Naive B cell (primary cell): ENCODE data around the gene C12orf75. TPM values are rescaled to one million over a fixed set of nuclear protein-coding genes. Genes with fewer than 3 reads are reported as not detected.

Source experiments
- ATAC-seq, 2 donors: fragments of 150-1000 bp; cut with Tn5 transposase; 2 replicates each; pipeline ENCODE4 v1.10.0; 2021; ENCODE audit warnings: low read depth in 2 of 2, mild to moderate bottlenecking in 2 of 2, moderate library complexity in 2 of 2
- DNase-seq: peaks from one replicate; pipeline ENCODE4 v3.0.0; 2022
- H3K27ac Mint-ChIP-seq, 6 donors: one replicate each; pipeline ENCODE4 v1.8.0; 2020 to 2022; ENCODE audit warnings: mild to moderate bottlenecking in 6 of 6, mixed read lengths in 6 of 6, moderate library complexity in 5 of 6, inconsistent platforms in 2 of 6
- H3K27me3 Mint-ChIP-seq, 3 donors: one replicate each; pipeline ENCODE4 v1.8.0; 2021 to 2022; ENCODE audit warnings: mixed read lengths in 3 of 3, mild to moderate bottlenecking in 1 of 3
- H3K36me3 Mint-ChIP-seq, 2 donors: one replicate each; pipeline ENCODE4 v1.8.0; 2020 to 2022; ENCODE audit warnings: mixed read lengths in 2 of 2, inconsistent platforms in 1 of 2, mild to moderate bottlenecking in 1 of 2
- H3K4me1 Mint-ChIP-seq, 3 donors: one replicate each; pipeline ENCODE4 v1.8.0; 2020 to 2022; ENCODE audit warnings: mixed read lengths in 3 of 3, inconsistent platforms in 1 of 3, mild to moderate bottlenecking in 1 of 3, moderate library complexity in 1 of 3
- H3K4me3 Mint-ChIP-seq, 8 donors: one replicate each; pipeline ENCODE4 v1.8.0; 2020 to 2022; ENCODE audit warnings: mild to moderate bottlenecking in 8 of 8, mixed read lengths in 8 of 8, moderate library complexity in 8 of 8, inconsistent platforms in 2 of 8
- H3K9me3 Mint-ChIP-seq, 7 donors: one replicate each; pipeline ENCODE4 v1.8.0; 2020 to 2022; ENCODE audit warnings: mixed read lengths in 7 of 7, mild to moderate bottlenecking in 5 of 7, inconsistent platforms in 2 of 7, moderate library complexity in 1 of 7
- polyA plus RNA-seq, 6 donors: library from polyadenylated mRNA; unstranded; fragments of 300-500 nt; fragmentation: Illumina TruSeq; gene quantifications; one replicate each; pipeline ENCODE4 v1.2.3, GENCODE V29; 2021; ENCODE audit warnings: low read depth in 6 of 6

C12orf75 gene
- polyA plus RNA-seq, 6 donors from 2014 or later = 10.9 to 56.4 (median 29.5) TPM

GRCh38 chr12:105374303-105374702 lies 43.8 kb downstream of the C12orf75 start:
- no peak overlapping the region for H3K27ac Mint-ChIP-seq
- no peak for ATAC-seq
- H3K4me1 Mint-ChIP-seq = no peaks in the 10 kb centered on the region
- peaks cover 0 to 4% of the 10 kb centered on the region in 2 donors for H3K36me3 Mint-ChIP-seq
- H3K4me3 Mint-ChIP-seq = no peak overlapping the region
- no peaks in the 10 kb centered on the region for H3K27me3 Mint-ChIP-seq
- DNase-seq = no peak
- H3K9me3 Mint-ChIP-seq = no peaks in the 10 kb centered on the region

GRCh38 chr12:105377077-105377476 lies 46.6 kb downstream of the C12orf75 start:
- no peaks in the 10 kb centered on the region for H3K36me3 Mint-ChIP-seq
- H3K9me3 Mint-ChIP-seq = no peaks in the 10 kb centered on the region
- no peaks in the 10 kb centered on the region for H3K27me3 Mint-ChIP-seq
- ATAC-seq = no peak
- no peaks in the 10 kb centered on the region for H3K4me1 Mint-ChIP-seq
- H3K4me3 Mint-ChIP-seq = no peak overlapping the region
- H3K27ac Mint-ChIP-seq = no peak overlapping the region
- no peak for DNase-seq

- Mint-ChIP-seq H3K4me1 (no peaks in the 10 kb centered on the region), H3K9me3 (no peaks in the 10 kb centered on the region), H3K27ac (no peak overlapping the region), H3K36me3 (no peaks in the 10 kb centered on the region), H3K4me3 (no peak overlapping the region), H3K27me3 (no peaks in the 10 kb centered on the region)
- DNase-seq = no peak
- ATAC-seq = no peak
Measured at GRCh38 chr12:105378911-105379310, 48.4 kb downstream of the C12orf75 start.

- Mint-ChIP-seq H3K27ac (no peak overlapping the region), H3K27me3 (no peaks in the 10 kb centered on the region), H3K4me3 (peak overlapping the region in 1 of 8 donors; percentile 32), H3K9me3 (no peaks in the 10 kb centered on the region), H3K4me1 (no peaks in the 10 kb centered on the region), H3K36me3 (no peaks in the 10 kb centered on the region)
- ATAC-seq = peak in 1 of 2 donors; percentile 52
- peak; percentile 39 for DNase-seq
Measured at GRCh38 chr12:105382771-105383622, 52.5 kb downstream of the C12orf75 start.

DNA sequence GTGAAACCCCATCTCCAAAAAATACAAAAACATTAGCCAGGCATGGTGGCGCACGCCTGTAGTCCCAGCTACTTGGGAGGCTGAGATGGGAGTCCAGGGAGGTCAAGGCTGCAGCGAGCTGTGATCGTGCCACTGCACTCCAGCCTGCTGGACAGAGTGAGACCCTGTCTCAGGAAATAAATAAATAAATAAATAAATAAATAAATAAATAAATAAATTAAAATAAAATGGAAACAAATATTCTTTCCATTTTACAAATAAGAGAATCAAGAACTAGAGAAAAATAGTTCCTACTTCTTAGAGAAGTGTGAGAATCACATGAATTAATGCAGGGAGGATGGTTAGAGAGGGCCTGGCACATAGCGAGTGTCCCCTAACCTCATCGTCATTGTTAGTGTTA lies 53.7 kb downstream of the C12orf75 start:
- no peaks in the 10 kb centered on the region for H3K27me3 Mint-ChIP-seq
- H3K4me3 Mint-ChIP-seq = no peak overlapping the region
- H3K9me3 Mint-ChIP-seq = no peaks in the 10 kb centered on the region
- H3K36me3 Mint-ChIP-seq = no peaks in the 10 kb centered on the region
- DNase-seq (no peak), ATAC-seq (no peak)
- H3K4me1 Mint-ChIP-seq = no peaks in the 10 kb centered on the region
- no peak overlapping the region for H3K27ac Mint-ChIP-seq

DNA sequence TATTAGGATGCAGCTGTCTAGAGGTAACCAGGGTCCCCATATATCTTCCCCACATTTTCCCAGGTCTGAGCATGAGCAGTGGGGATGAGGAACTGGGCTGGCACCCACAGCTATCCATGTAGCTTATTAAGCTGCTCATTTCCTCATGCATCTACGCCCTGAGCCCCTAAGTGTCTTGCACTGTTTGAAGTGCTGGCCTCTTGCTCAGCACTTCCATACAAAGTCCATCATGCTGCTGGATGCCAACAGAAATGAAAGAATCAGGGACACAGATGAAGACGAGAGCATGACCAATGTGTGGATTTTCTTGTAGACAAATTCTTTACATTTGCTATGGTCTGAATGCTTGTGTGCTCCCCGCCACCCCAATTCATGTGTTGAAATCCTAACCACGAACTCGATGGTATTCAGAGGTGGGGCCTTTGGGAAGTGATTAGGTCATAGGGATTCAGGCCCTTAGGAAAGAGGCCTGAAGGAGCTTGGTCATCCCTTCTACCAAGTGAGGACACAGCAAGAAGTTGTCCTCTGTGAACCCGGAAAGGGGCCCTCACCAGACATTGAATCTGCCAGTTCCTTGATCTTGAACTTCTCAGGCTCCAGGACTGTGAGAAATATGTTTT lies 54.5 kb downstream of the C12orf75 start:
- Mint-ChIP-seq H3K27me3 (no peaks in the 10 kb centered on the region), H3K4me3 (no peak overlapping the region), H3K27ac (peak overlapping the region in 1 of 6 donors; percentile 57), H3K4me1 (no peaks in the 10 kb centered on the region), H3K9me3 (no peaks in the 10 kb centered on the region), H3K36me3 (no peaks in the 10 kb centered on the region)
- ATAC-seq (no peak), DNase-seq (no peak)

DNA sequence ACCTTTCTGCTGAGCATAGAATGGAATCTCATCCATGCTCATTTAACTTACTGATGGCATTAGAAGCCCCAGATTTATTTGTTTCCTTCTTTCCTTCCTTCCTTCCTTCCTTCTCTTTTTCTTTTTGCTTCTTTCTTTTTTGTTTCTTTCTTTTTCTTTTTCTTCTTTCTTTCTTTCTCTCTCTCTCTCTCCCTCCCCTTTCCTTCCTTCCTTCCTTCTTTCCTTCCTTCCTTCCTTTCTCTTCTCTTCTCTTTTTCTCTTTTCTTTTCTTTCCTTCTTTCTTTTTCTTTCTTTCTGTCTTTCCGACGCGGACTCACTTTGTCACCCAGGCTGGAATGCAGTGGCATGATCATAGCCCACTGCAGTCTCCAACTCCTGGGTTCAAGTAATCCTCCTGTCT lies 55.9 kb downstream of the C12orf75 start:
- Mint-ChIP-seq H3K27me3 (no peaks in the 10 kb centered on the region), H3K9me3 (no peaks in the 10 kb centered on the region), H3K4me1 (no peaks in the 10 kb centered on the region), H3K36me3 (no peaks in the 10 kb centered on the region), H3K27ac (peak overlapping the region in 1 of 6 donors; percentile 91), H3K4me3 (no peak overlapping the region)
- no peak for ATAC-seq
- DNase-seq = no peak

DNA sequence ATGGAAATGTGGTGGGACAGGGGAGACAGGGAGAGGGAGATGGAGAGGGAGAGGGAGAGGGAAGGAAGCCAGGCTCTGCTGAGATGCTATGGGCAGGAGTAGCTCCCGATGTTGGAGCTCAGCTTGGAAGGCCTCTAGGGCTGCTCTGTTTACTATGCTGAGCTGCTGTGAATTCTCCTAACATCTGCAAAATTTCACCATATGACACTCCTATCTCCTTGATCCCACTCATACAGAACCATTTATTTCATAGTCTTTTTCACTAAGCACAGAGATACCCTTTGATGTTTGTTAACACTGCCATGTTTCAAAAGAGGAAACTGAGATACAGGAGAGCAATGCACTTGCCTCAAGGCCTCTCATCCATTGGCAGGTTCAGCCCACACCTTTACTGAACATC lies 60.7 kb downstream of the C12orf75 start:
- Mint-ChIP-seq H3K4me1 (no peaks in the 10 kb centered on the region), H3K36me3 (no peaks in the 10 kb centered on the region), H3K4me3 (no peak overlapping the region), H3K9me3 (no peaks in the 10 kb centered on the region), H3K27ac (no peak overlapping the region), H3K27me3 (no peaks in the 10 kb centered on the region)
- ATAC-seq (no peak), DNase-seq (no peak)

GRCh38 chr12:105393587-105393986 lies 63.1 kb downstream of the C12orf75 start:
- ATAC-seq (no peak), DNase-seq (no peak)
- H3K9me3 Mint-ChIP-seq = peaks cover 0 to 12% (median 7%) of the 10 kb centered on the region in 7 donors
- H3K27me3 Mint-ChIP-seq = no peaks in the 10 kb centered on the region
- H3K36me3 Mint-ChIP-seq = peaks cover 0 to 4% of the 10 kb centered on the region in 2 donors
- no peaks in the 10 kb centered on the region for H3K4me1 Mint-ChIP-seq
- no peak overlapping the region for H3K4me3 Mint-ChIP-seq
- no peak overlapping the region for H3K27ac Mint-ChIP-seq

DNA sequence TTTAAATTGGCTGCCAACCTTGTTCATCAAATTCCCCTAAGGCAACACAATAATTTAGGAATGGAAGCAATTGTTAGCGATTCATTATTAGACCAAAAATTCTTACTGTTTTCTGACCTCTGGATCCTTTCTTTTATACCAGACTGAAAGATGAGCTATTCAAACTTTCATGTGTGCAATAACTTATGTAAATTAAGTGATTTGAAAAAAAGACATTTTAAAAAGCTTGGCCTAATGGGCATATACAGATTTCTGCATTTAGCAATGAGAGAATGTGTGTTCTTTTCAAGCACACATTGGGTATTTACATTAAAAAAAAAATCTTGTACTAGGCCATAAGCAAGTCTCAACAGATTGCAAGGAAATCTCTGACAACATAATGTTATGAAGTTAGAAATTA lies 65.5 kb downstream of the C12orf75 start:
- H3K27me3 Mint-ChIP-seq = no peaks in the 10 kb centered on the region
- ATAC-seq (no peak), DNase-seq (no peak)
- H3K4me3 Mint-ChIP-seq = no peak overlapping the region
- H3K27ac Mint-ChIP-seq = no peak overlapping the region
- H3K9me3 Mint-ChIP-seq = peaks cover 0 to 23% (median 14%) of the 10 kb centered on the region in 7 donors
- H3K36me3 Mint-ChIP-seq = peaks cover 0 to 7% of the 10 kb centered on the region in 2 donors
- no peaks in the 10 kb centered on the region for H3K4me1 Mint-ChIP-seq

GRCh38 chr12:105396983-105397382 lies 66.5 kb downstream of the C12orf75 start:
- no peak for DNase-seq
- H3K4me3 Mint-ChIP-seq = no peak overlapping the region
- H3K27me3 Mint-ChIP-seq = no peaks in the 10 kb centered on the region
- H3K4me1 Mint-ChIP-seq = no peaks in the 10 kb centered on the region
- peak overlapping the region in 1 of 6 donors; percentile 6 for H3K27ac Mint-ChIP-seq
- peaks cover 0 to 7% of the 10 kb centered on the region in 2 donors for H3K36me3 Mint-ChIP-seq
- peaks cover 0 to 23% (median 14%) of the 10 kb centered on the region in 7 donors for H3K9me3 Mint-ChIP-seq
- ATAC-seq = no peak

GRCh38 chr12:105398930-105399329 lies 68.4 kb downstream of the C12orf75 start:
- H3K27me3 Mint-ChIP-seq = no peaks in the 10 kb centered on the region
- peaks cover 0 to 7% of the 10 kb centered on the region in 2 donors for H3K36me3 Mint-ChIP-seq
- no peaks in the 10 kb centered on the region for H3K4me1 Mint-ChIP-seq
- no peak overlapping the region for H3K27ac Mint-ChIP-seq
- H3K9me3 Mint-ChIP-seq = peaks cover 0 to 23% (median 15%) of the 10 kb centered on the region in 7 donors
- ATAC-seq (no peak), DNase-seq (no peak)
- no peak overlapping the region for H3K4me3 Mint-ChIP-seq

GRCh38 chr12:105399428-105400081 lies 69.1 kb downstream of the C12orf75 start:
- H3K4me1 Mint-ChIP-seq = no peaks in the 10 kb centered on the region
- no peak overlapping the region for H3K27ac Mint-ChIP-seq
- no peak overlapping the region for H3K4me3 Mint-ChIP-seq
- no peak for ATAC-seq
- H3K36me3 Mint-ChIP-seq = peaks cover 0 to 13% of the 10 kb centered on the region in 2 donors
- H3K27me3 Mint-ChIP-seq = peaks cover 0 to 6% (median 0%) of the 10 kb centered on the region in 3 donors
- DNase-seq = no peak
- peaks cover 3 to 27% (median 16%) of the 10 kb centered on the region in 7 donors for H3K9me3 Mint-ChIP-seq

DNA sequence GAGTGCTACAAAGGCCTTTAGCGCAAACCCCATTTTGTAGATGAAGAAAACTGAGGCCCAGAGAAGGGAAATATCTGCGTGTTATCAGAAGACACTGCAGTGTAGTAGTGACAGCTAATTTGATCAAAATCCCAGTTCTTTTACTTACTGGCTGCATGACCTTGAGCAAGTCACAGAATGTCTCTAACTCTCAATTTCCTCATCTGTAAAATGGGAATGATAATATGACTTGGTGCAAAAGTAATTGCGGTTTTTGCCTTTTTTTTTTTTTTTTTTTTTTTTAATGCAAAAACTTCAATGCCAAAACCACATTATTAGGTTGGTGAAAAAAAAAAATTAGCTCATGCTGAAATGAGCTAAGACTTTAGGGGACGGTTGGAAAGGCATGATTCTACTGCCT lies 69.7 kb downstream of the C12orf75 start:
- no peaks in the 10 kb centered on the region for H3K4me1 Mint-ChIP-seq

More for the DNA sequence above, 69.7 kb downstream of the C12orf75 start:
- Mint-ChIP-seq H3K27ac (no peak overlapping the region), H3K9me3 (peaks cover 4 to 34% (median 18%) of the 10 kb centered on the region in 7 donors), H3K36me3 (peaks cover 0 to 19% of the 10 kb centered on the region in 2 donors), H3K4me3 (no peak overlapping the region), H3K27me3 (peaks cover 0 to 7% (median 0%) of the 10 kb centered on the region in 3 donors)
- DNase-seq = no peak
- ATAC-seq = no peak
